ENCODE results near the gene MTIF3.

Gene MTIF3, protein sequence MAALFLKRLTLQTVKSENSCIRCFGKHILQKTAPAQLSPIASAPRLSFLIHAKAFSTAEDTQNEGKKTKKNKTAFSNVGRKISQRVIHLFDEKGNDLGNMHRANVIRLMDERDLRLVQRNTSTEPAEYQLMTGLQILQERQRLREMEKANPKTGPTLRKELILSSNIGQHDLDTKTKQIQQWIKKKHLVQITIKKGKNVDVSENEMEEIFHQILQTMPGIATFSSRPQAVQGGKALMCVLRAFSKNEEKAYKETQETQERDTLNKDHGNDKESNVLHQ

DNA sequence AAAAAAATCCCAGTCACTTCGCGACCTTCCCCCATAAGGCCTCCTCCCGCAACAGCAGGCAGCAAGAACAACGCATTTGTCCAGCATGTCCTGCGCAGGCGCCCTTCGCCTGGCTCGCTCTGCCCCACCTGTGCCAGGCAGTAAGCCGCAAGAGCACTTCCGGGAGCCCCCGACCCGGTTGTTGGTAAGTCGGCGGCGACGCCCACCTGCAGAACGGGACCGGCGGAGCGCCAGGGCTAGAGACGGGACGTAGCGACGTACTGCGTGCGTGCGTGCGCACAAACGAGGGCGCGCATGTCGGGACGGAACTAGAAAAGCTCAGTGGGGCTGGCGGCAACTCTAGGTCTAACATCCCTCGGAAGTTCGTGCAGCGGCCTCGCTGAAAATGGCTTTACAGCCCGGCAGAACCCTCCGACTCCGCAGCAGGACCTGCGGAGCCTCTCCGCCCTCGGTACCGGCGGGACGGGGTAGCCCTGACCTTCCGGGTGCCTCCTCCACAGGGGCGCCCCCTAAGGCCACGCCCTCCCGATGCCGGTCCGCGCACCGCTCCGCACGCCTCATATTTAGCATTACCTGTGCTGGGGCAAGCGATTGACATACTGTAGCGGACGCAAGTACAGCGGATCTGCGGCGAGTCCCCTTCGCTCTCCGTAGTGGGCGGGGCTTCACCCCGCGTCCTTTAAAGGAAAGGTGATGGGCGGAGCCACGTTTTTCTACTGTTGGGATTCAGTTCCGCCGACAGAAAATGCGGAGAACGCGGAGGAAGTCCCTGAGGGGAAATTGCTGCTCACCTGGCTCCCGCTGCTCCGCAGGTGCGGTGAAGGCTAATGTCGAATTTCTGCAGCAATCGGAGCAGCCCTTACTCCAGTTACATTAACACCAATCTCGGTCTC lies at the start of gene MTIF3:
Gene MTIF3 (minus strand): TSS at position 629 of the 893 bp plus-strand sequence. CDS start 10,116 bp downstream, outside the sequence.
- in situ Hi-C loops (cut with HindIII; ENCODE audit: low sequenced_read_pairs): no loop called here
- TF ChIP-seq, protein P1, sequence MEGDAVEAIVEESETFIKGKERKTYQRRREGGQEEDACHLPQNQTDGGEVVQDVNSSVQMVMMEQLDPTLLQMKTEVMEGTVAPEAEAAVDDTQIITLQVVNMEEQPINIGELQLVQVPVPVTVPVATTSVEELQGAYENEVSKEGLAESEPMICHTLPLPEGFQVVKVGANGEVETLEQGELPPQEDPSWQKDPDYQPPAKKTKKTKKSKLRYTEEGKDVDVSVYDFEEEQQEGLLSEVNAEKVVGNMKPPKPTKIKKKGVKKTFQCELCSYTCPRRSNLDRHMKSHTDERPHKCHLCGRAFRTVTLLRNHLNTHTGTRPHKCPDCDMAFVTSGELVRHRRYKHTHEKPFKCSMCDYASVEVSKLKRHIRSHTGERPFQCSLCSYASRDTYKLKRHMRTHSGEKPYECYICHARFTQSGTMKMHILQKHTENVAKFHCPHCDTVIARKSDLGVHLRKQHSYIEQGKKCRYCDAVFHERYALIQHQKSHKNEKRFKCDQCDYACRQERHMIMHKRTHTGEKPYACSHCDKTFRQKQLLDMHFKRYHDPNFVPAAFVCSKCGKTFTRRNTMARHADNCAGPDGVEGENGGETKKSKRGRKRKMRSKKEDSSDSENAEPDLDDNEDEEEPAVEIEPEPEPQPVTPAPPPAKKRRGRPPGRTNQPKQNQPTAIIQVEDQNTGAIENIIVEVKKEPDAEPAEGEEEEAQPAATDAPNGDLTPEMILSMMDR (IDR thresholded peaks at IDR 0.05; ENCODE audit: low read depth, low read length): no peak
- peak; percentile 93 for DNase-seq (ENCODE audit: low read depth, low spot score)
- H3K4me3 ChIP-seq (ENCODE audit: low read depth, low read length): peak within 1 kb of the TSS; percentile 95

DNA sequence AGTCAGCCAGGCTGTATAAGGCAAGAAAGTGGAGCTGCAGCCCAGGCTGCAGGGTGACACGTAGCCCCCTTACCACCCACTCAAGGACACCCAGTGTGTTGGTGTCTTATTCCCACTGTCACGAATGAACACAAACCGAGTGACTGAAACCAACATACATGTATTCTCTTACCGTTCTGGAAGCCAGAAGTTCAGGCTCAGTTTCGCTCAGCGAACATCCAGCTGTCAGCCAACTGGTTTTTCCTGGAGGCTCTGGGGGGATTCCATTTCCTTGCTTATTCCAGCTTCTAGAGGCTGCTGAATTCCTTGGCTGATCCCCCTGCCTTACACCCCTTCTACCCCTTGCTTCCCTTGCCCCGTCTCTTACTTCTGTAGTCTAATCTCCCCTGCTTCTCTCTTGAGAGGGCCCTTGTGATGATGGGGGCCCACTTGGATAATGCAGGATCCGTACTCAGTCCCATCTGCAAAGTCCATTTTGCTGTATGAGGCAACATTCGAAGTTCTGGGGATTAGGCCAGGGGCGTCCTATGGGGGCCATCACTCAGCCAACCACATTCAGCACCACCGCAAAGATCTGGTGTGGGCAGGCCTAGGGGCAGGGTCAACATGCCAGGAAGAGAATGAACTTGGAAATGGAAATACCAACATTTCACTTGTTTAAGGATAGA lies 47.3 kb upstream of the MTIF3 start:
- in situ Hi-C loops (cut with HindIII; ENCODE audit: low sequenced_read_pairs): no loop called here
- TF ChIP-seq, protein P1 (IDR thresholded peaks at IDR 0.05; ENCODE audit: low read depth, low read length): no peak
- no peak for DNase-seq (ENCODE audit: low read depth, low spot score)
- no peak overlapping the region for H3K4me3 ChIP-seq (ENCODE audit: low read depth, low read length)

DNA sequence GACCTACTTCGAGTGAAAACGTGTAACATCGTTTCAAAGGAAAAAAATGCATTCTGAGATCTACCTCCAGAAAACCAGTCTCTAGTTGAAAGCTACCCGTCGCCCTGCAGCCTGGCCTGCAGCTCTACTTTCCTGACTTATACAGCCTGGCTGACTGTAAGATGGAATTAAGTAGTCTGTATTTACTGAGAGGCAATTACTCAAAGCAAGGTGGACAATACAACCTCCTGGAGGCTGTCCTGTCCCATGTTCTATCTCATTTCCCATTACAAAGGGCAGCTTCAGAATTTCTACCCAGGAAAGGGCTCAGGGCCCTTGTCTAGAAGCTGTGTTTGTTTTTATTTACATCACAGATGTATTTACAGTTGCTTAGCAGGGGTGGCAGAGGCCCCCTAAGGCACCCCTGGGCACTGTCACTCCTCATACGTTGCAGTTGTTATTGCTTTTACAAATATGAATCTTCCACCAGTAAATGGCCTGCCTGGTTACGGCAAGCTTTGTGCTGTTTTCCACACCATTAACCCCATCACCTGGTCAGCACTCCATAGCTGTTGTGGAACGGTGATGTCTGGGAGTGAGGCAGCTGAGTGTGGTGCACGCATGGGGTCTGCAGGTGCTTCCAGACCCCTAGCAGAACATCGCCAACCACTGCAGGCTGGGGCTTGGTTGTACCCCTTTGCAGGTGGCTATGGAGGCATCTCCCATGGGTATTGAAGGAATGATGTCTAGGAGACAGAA lies 46.3 kb upstream of the MTIF3 start:
- TF ChIP-seq, protein P1 (IDR thresholded peaks at IDR 0.05; ENCODE audit: low read depth, low read length): no peak
- in situ Hi-C loops (cut with HindIII; ENCODE audit: low sequenced_read_pairs): no loop called here
- no peak overlapping the region for H3K4me3 ChIP-seq (ENCODE audit: low read depth, low read length)
- no peak for DNase-seq (ENCODE audit: low read depth, low spot score)

DNA sequence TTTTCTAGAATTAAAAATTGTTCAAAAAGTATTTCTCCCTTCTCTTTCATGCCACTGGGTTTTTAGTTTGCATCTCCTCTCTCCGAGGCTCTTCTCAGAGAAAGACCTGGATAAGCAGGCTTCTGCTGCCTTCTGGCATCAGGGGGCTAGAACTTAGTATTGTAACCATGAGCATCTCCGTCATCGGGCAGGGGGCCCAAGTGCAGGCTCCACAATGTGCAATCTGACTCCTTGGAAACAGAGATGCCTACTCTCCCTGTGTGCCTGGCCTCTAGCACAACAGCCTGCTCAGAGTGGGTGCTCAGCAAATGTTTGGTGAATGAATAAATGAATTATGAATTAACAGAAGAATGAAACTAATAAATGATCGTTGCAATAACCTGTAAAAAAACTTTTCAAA lies 45.6 kb upstream of the MTIF3 start:
- DNase-seq (ENCODE audit: low read depth, low spot score): no peak
- H3K4me3 ChIP-seq (ENCODE audit: low read depth, low read length): no peak overlapping the region
- in situ Hi-C loops (cut with HindIII; ENCODE audit: low sequenced_read_pairs): no loop called here
- TF ChIP-seq, protein P1 (IDR thresholded peaks at IDR 0.05; ENCODE audit: low read depth, low read length): no peak

DNA sequence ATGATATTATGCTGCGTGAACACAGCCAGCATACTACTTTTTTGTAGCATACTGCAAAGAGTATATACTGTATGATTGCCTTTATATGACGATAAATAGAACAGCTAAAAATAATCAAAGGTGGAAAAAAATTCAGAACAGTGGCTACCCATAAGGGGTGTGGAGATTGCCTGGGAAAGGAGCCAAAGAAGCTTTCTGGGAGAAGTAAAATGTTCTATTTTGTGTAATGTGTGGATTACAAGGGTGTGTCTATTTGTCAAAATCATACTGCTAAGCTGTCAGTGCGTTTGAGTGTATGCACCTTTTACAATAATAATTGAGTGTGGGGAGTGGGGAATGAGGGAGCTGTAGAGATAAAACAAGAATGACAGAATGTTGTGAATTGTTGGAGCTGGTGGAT lies 45.2 kb upstream of the MTIF3 start:
- no peak overlapping the region for H3K4me3 ChIP-seq (ENCODE audit: low read depth, low read length)
- TF ChIP-seq, protein P1 (IDR thresholded peaks at IDR 0.05; ENCODE audit: low read depth, low read length): no peak
- in situ Hi-C loops (cut with HindIII; ENCODE audit: low sequenced_read_pairs): no loop called here
- DNase-seq (ENCODE audit: low read depth, low spot score): no peak

DNA sequence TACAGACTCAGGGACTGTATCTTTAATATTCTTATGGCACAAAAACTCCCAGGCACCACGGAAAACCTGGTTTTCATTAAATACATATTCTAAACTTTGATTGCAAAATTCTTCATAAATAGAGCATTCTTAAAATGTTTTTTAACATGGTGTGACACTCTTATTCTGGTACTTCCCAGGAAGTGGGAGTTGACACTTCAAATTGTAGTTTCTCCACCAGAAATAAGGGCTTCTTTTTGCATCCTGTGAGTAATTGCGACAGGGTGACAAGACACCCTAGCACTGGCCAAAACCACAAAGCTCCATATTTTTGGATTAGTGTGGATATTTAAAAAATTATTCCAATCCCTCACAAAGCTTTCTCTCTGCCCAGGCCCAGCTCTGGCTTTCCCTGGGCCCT lies 43.6 kb upstream of the MTIF3 start:
- no peak for DNase-seq (ENCODE audit: low read depth, low spot score)
- in situ Hi-C loops (cut with HindIII; ENCODE audit: low sequenced_read_pairs): no loop called here
- TF ChIP-seq, protein P1 (IDR thresholded peaks at IDR 0.05; ENCODE audit: low read depth, low read length): no peak
- no peak overlapping the region for H3K4me3 ChIP-seq (ENCODE audit: low read depth, low read length)

All from astrocyte of the spinal cord (primary cell).